PC-3 (cell line): Measurements from ENCODE around the gene CHST14. TPM values are rescaled to one million over a fixed set of nuclear protein-coding genes. Genes with fewer than 3 reads are reported as not detected.

Experiments used
- ATAC-seq: fragments of 200-7000 bp; cut with Tn5 transposase; 2 replicates; pipeline ENCODE4 v1.9.1; 2020; ENCODE audit warnings: mild to moderate bottlenecking, moderate library complexity
- BruUV-seq: library from RNA; stranded (reverse); fragments of 400-500 nt; replicated peaks from 2 replicates; lab custom pipeline; 2021; lab: Mats Ljungman, UMichigan
- CTCF ChIA-PET: fragments of 300-600 bp; sonication (Branson Sonifier 250); formaldehyde crosslinking; loops from one replicate; lab custom pipeline; 2022; ENCODE audit warnings: antibody characterized with exemption; lab: Charles Lee
- POLR2A ChIA-PET: fragments of 300-600 bp; sonication (Branson Sonifier 250); formaldehyde crosslinking; loops from one replicate; lab custom pipeline; 2022; ENCODE audit warnings: antibody characterized with exemption; ENCODE audit not compliant: unreplicated experiment; lab: Charles Lee
- DNase-seq: peaks from one replicate; pipeline ENCODE4 v3.0.0-alpha.2; 2015
- H2AFZ ChIP-seq: fragments of 300-600 bp; sonication (generic); 2 replicates; pipeline ENCODE4 v1.6.0; 2016; ENCODE audit warnings: antibody characterized with exemption, low read length
- H3F3A ChIP-seq: fragments of 300-600 bp; sonication (generic); one replicate; pipeline ENCODE4 v1.6.0; 2017; ENCODE audit warnings: antibody characterized with exemption, low read length, control low read depth, mild to moderate bottlenecking; ENCODE audit not compliant: unreplicated experiment
- H3K27ac ChIP-seq: fragments of 300-600 bp; sonication (generic); 2 replicates; pipeline ENCODE4 v1.5.1; 2016; ENCODE audit warnings: mild to moderate bottlenecking, low read length
- H3K27me3 ChIP-seq: fragments of 300-600 bp; sonication (generic); 2 replicates; pipeline ENCODE4 v1.6.1; 2016; ENCODE audit warnings: low read length, mixed read lengths
- H3K36me3 ChIP-seq: fragments of 300-600 bp; sonication (generic); 2 replicates; pipeline ENCODE4 v1.6.1; 2016; ENCODE audit warnings: low read depth, mixed run types, low read length, mixed read lengths
- H3K4me1 ChIP-seq: fragments of 300-600 bp; sonication (generic); 2 replicates; pipeline ENCODE4 v1.5.1; 2016; ENCODE audit warnings: low read length; ENCODE audit not compliant: insufficient read depth
- H3K4me2 ChIP-seq: fragments of 300-600 bp; sonication (generic); 2 replicates; pipeline ENCODE4 v1.6.0; 2016; ENCODE audit warnings: low read length
- H3K4me3 ChIP-seq: fragments of 300-600 bp; sonication (generic); 2 replicates; pipeline ENCODE4 v1.5.1; 2016; ENCODE audit warnings: mild to moderate bottlenecking, low read length, mixed read lengths
- H3K79me2 ChIP-seq: fragments of 300-600 bp; sonication (generic); 2 replicates; pipeline ENCODE4 v1.6.1; 2017; ENCODE audit warnings: low read length, mixed read lengths
- H3K9ac ChIP-seq: fragments of 300-600 bp; sonication (generic); 2 replicates; pipeline ENCODE4 v1.6.0; 2016; ENCODE audit warnings: mild to moderate bottlenecking, low read length
- H3K9me2 ChIP-seq: fragments of 300-600 bp; sonication (generic); replicated peaks from 2 replicates; pipeline ENCODE4 v1.6.1; 2016; ENCODE audit warnings: mixed run types, low read length, mixed read lengths
- H3K9me3 ChIP-seq: fragments of 300-600 bp; sonication (generic); 2 replicates; pipeline ENCODE4 v1.6.1; 2016; ENCODE audit warnings: low read length, mixed read lengths
- H4K20me1 ChIP-seq: fragments of 300-600 bp; sonication (generic); 2 replicates; pipeline ENCODE4 v1.6.1; 2016; ENCODE audit warnings: low read length, mixed read lengths
- EZH2 ChIP-seq: fragments of 300-600 bp; sonication (generic); IDR thresholded peaks from one replicate; pipeline ENCODE4 v1.6.1; 2017; ENCODE audit warnings: antibody characterized with exemption, mild to moderate bottlenecking, low read length; ENCODE audit not compliant: unreplicated experiment
- EZH2phosphoT487 ChIP-seq: fragments of 300-600 bp; sonication (generic); IDR thresholded peaks from 2 replicates; pipeline ENCODE4 v1.6.1; 2018; ENCODE audit warnings: mild to moderate bottlenecking, antibody characterized with exemption, low read length, borderline replicate concordance
- intact Hi-C: fragments of 100-400 bp; cut with micrococcal nuclease; formaldehyde crosslinking; loops from 2 replicates; pipeline ENCODE4 v1.9.0; 2023
- total RNA-seq: library from RNA; depleted of rRNA; stranded (reverse); fragments of >200 nt; gene quantifications from 2 replicates; pipeline ENCODE4 v1.2.3, GENCODE V29; 2014
- TF ChIP-seq, protein P1 (sequence below): fragments of 300-600 bp; sonication (generic); conservative IDR thresholded peaks from 2 replicates; pipeline ENCODE4 v1.5.1; 2017; ENCODE audit warnings: antibody characterized with exemption, low read depth, mild to moderate bottlenecking, low read length

The CHST14 gene
- total RNA-seq, 1 experiment from 2014 or later: 13.0 TPM

DNA sequence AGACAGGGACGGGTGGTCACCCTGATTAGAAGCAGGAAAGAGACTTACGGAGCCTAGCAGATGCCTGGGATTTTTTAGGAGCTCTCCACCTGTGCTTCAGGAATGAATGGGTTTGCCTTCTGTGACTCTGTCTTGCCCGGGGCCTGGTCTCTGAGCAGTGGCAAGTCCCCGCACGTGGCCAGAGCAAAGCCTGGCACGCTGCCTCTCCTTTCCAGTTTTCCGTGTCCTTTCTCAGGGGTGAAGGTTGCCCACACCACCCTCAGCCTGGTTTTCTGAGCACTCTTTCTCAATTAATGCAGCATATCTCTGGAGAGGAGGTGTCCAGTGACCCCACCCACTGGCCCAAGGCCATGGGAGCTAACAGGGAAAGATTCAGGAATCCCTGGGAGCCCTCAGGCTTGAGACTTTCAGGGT lies 14.5 kb upstream of the CHST14 start:
- no peak overlapping the region for H3K4me2 ChIP-seq
- POLR2A ChIA-PET: no interaction called here
- no peak for TF ChIP-seq EZH2
- no peak overlapping the region for H3K27ac ChIP-seq
- no peak overlapping the region for H3K4me3 ChIP-seq
- H3K27me3 ChIP-seq: no peaks in the 10 kb centered on the region
- CTCF ChIA-PET: no interaction called here
- no peaks in the 10 kb centered on the region for H3K9me2 ChIP-seq
- H3K9ac ChIP-seq: no peak overlapping the region
- BruUV-seq: no TSS peak
- no peaks in the 10 kb centered on the region for H3K36me3 ChIP-seq
- H4K20me1 ChIP-seq: peaks cover 7% of the 10 kb centered on the region; the same call in 1 of the 2 replicates
- H3K9me3 ChIP-seq: no peaks in the 10 kb centered on the region
- H3K79me2 ChIP-seq: peaks cover 69% of the 10 kb centered on the region
- H3K4me1 ChIP-seq: peaks cover 21% of the 10 kb centered on the region
- DNase-seq (no peak), ATAC-seq (no peak)
- intact Hi-C loops: no loop called here
- H2AFZ ChIP-seq: no peak overlapping the region
- H3F3A ChIP-seq: no peaks in the 10 kb centered on the region

DNA sequence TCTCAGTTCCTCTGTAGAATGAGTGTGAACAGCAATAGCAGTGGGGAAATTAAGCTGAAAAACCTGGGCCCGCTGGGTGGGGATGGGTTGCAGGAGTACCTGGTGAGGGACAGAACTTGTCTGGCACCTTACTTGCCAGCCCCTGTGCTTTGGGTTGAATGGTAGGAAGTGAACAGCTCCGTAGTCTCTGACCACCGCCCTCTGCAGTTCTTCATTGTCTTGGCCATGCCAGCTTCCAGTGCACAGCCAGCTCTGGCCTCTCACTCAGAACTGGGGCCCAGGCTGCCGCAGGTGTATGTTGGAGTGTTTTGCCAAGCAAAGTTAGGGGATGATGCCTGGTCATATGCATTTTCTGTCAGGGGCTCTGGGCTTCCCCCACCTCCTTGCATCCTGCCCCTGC lies 14.0 kb upstream of the CHST14 start:
- Histone ChIP-seq H3K36me3 (no peaks in the 10 kb centered on the region), H3K27me3 (no peaks in the 10 kb centered on the region), H3K9me3 (no peaks in the 10 kb centered on the region), H3K27ac (no peak overlapping the region), H4K20me1 (peaks cover 7% of the 10 kb centered on the region; the same call in 1 of the 2 replicates), H3F3A (no peaks in the 10 kb centered on the region), H3K9ac (no peak overlapping the region), H3K4me2 (no peak overlapping the region), H3K9me2 (no peaks in the 10 kb centered on the region), H3K4me3 (no peak overlapping the region), H3K4me1 (peaks cover 21% of the 10 kb centered on the region), H3K79me2 (peaks cover 64% of the 10 kb centered on the region), H2AFZ (no peak overlapping the region)
- intact Hi-C loops: no loop called here
- BruUV-seq: no TSS peak
- ChIA-PET POLR2A (no interaction called here), CTCF (no interaction called here)
- TF ChIP-seq EZH2phosphoT487 (no peak), EZH2 (no peak)
- DNase-seq (no peak), ATAC-seq (no peak)

DNA sequence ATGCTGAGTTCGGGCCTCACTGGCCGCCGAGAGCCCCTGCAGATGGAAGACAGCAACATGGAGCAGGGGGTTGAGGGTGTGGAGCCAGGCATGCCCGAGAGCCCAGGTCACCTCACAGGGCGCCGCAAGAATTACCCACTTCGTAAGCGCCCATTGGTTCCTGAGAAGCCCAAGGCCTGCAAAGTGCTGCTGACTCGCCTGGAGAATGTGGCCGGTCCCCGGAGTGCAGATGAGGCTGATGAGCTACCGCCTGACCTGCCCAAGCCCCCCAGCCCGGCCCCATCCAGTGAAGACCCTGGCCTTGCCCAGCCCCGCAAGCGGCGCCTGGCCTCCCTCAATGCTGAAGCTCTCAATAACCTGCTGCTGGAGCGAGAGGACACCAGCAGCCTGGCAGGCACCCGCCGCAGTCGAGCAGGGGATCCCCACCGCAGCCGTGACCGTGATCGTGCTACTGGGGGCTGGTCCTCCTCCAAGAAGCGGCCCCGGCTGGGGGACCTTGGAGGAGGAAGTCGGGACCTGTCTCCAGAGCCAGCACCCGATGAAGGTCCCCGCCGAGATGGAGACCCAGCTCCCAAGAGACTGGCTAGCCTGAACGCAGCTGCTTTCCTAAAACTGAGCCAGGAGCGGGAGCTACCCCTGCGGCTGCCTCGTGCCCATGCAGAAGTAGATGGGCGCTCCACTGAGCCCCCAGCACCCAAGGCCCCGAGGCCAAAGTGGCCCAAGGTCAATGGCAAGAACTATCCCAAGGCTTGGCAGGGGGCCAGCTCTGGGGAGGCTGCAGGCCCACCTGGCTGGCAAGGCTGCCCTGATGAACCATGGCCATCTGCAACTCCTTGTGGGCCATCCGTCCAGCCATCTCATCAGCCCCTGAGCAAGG lies 12.1 kb upstream of the CHST14 start:
- TF ChIP-seq, protein P1, sequence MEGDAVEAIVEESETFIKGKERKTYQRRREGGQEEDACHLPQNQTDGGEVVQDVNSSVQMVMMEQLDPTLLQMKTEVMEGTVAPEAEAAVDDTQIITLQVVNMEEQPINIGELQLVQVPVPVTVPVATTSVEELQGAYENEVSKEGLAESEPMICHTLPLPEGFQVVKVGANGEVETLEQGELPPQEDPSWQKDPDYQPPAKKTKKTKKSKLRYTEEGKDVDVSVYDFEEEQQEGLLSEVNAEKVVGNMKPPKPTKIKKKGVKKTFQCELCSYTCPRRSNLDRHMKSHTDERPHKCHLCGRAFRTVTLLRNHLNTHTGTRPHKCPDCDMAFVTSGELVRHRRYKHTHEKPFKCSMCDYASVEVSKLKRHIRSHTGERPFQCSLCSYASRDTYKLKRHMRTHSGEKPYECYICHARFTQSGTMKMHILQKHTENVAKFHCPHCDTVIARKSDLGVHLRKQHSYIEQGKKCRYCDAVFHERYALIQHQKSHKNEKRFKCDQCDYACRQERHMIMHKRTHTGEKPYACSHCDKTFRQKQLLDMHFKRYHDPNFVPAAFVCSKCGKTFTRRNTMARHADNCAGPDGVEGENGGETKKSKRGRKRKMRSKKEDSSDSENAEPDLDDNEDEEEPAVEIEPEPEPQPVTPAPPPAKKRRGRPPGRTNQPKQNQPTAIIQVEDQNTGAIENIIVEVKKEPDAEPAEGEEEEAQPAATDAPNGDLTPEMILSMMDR: no peak
- no peak for TF ChIP-seq EZH2phosphoT487
- no peak for TF ChIP-seq EZH2
- no peak overlapping the region for H3K4me3 ChIP-seq
- no peaks in the 10 kb centered on the region for H3F3A ChIP-seq
- peaks cover 3% of the 10 kb centered on the region; the same call in 1 of the 2 replicates for H3K36me3 ChIP-seq
- ChIA-PET CTCF (no interaction called here), POLR2A (no interaction called here)
- H3K4me2 ChIP-seq: no peak overlapping the region
- ATAC-seq (no peak), DNase-seq (no peak)
- no peak overlapping the region for H3K27ac ChIP-seq
- no peak overlapping the region for H2AFZ ChIP-seq
- H4K20me1 ChIP-seq: peaks cover 7% of the 10 kb centered on the region; the same call in 1 of the 2 replicates
- H3K27me3 ChIP-seq: no peaks in the 10 kb centered on the region
- BruUV-seq: TSS peak; percentile 25
- H3K4me1 ChIP-seq: peaks cover 19% of the 10 kb centered on the region
- no peaks in the 10 kb centered on the region for H3K9me2 ChIP-seq
- intact Hi-C loops: no loop called here
- no peak overlapping the region for H3K9ac ChIP-seq
- H3K79me2 ChIP-seq: peaks cover 44% of the 10 kb centered on the region
- H3K9me3 ChIP-seq: no peaks in the 10 kb centered on the region
